Activated T-cell treated with anti-CD3 and anti-CD28 coated beads, Interleukin-2, amount 50 U/mL, for 4 hours (primary cell): Measurements from ENCODE around the gene MACROD2. TPM values are rescaled to one million over a fixed set of nuclear protein-coding genes. Genes with fewer than 3 reads are reported as not detected.
A peak's percentile ranks its signal among the peaks of the same experiment; 100 is the strongest.

Experiments used
- ATAC-seq, 2 donors: fragments of 200-7000 bp; cut with Tn5 transposase; one replicate each; pipeline ENCODE4 v1.10.0; 2021
- DNase-seq: peaks from one replicate; pipeline ENCODE4 v3.0.0-alpha.2; 2020
- H3K27me3 Mint-ChIP-seq: one replicate; pipeline ENCODE4 v1.8.0; 2021; ENCODE audit warnings: low read depth, mixed read lengths
- H3K36me3 Mint-ChIP-seq: one replicate; pipeline ENCODE4 v1.8.0; 2022; ENCODE audit warnings: mixed read lengths; ENCODE audit not compliant: insufficient read depth
- H3K4me1 Mint-ChIP-seq: one replicate; pipeline ENCODE4 v1.8.0; 2021; ENCODE audit warnings: low read depth, mixed read lengths
- H3K4me3 Mint-ChIP-seq: one replicate; pipeline ENCODE4 v1.8.0; 2021; ENCODE audit warnings: mild to moderate bottlenecking, moderate library complexity, mixed read lengths
- H3K9me3 Mint-ChIP-seq: one replicate; pipeline ENCODE4 v1.8.0; 2021; ENCODE audit warnings: mixed read lengths
- total RNA-seq, 3 donors: library from RNA; stranded (reverse); gene quantifications; one replicate each; pipeline ENCODE4 v1.2.1, GENCODE V29; 2021

The MACROD2 gene
- total RNA-seq, 3 donors from 2014 or later, result 0.10 TPM; not detected in 2

- H3K27me3 Mint-ChIP-seq, result no peaks in the 10 kb centered on the region
- ATAC-seq, result no peak
- H3K36me3 Mint-ChIP-seq, result no peaks in the 10 kb centered on the region
- H3K4me1 Mint-ChIP-seq, result no peaks in the 10 kb centered on the region
- DNase-seq, result no peak
- peaks cover 9% of the 10 kb centered on the region for H3K9me3 Mint-ChIP-seq
- no peak overlapping the region for H3K4me3 Mint-ChIP-seq
Measured at GRCh38 chr20:15882553-15882952, 1887.2 kb downstream of the MACROD2 start.

GRCh38 chr20:15886250-15886649, 1890.9 kb downstream of the MACROD2 start:
- Mint-ChIP-seq H3K4me1 (peaks cover 2% of the 10 kb centered on the region), H3K36me3 (no peaks in the 10 kb centered on the region), H3K27me3 (no peaks in the 10 kb centered on the region), H3K4me3 (no peak overlapping the region), H3K9me3 (peaks cover 8% of the 10 kb centered on the region)
- ATAC-seq (no peak), DNase-seq (no peak)

- Mint-ChIP-seq H3K27me3 (no peaks in the 10 kb centered on the region), H3K4me3 (no peak overlapping the region), H3K4me1 (peaks cover 2% of the 10 kb centered on the region), H3K9me3 (peaks cover 9% of the 10 kb centered on the region), H3K36me3 (no peaks in the 10 kb centered on the region)
- DNase-seq (no peak), ATAC-seq (no peak)
Measured at GRCh38 chr20:15887387-15887786, 1892.1 kb downstream of the MACROD2 start.

- H3K4me3 Mint-ChIP-seq, result no peak overlapping the region
- H3K36me3 Mint-ChIP-seq, result no peaks in the 10 kb centered on the region
- peaks cover 2% of the 10 kb centered on the region for H3K4me1 Mint-ChIP-seq
- H3K9me3 Mint-ChIP-seq, result peaks cover 9% of the 10 kb centered on the region
- DNase-seq (no peak), ATAC-seq (no peak)
- H3K27me3 Mint-ChIP-seq, result no peaks in the 10 kb centered on the region
Measured at GRCh38 chr20:15889061-15889460, 1893.7 kb downstream of the MACROD2 start.

GRCh38 chr20:15889514-15890256, 1894.4 kb downstream of the MACROD2 start:
- no peak for ATAC-seq
- no peaks in the 10 kb centered on the region for H3K36me3 Mint-ChIP-seq
- peaks cover 9% of the 10 kb centered on the region for H3K9me3 Mint-ChIP-seq
- H3K4me1 Mint-ChIP-seq, result peaks cover 2% of the 10 kb centered on the region
- no peaks in the 10 kb centered on the region for H3K27me3 Mint-ChIP-seq
- no peak overlapping the region for H3K4me3 Mint-ChIP-seq
- no peak for DNase-seq

DNA sequence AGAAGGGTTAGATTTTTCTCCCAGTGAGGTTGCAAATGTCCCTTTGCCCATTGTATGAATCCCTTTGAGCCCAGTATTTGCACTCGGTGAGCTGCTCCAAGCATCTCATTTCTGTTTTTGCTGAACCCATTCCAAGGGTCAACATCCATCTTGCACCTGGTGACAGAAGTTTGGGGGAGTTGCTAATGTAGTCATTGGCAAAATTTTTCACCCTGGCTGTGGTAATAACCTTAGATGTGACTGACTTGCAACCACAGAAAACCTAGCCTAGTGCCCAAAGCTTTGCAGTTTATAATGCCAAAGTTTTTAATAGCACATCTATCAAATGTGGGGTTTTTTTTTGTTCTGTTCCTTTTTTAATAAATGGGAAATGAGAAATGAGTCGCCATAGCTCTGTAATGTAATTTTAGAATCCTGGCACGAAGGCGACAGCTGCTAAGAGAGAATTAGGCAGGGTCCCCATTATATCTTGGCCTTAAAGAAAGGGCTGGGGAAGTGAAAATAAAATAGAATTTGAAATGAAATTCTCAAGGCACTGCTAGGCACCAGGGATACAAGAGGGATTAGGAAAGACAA, 1895.2 kb downstream of the MACROD2 start:
- peaks cover 5% of the 10 kb centered on the region for H3K4me1 Mint-ChIP-seq
- DNase-seq (no peak), ATAC-seq (no peak)
- no peaks in the 10 kb centered on the region for H3K36me3 Mint-ChIP-seq
- peaks cover 9% of the 10 kb centered on the region for H3K9me3 Mint-ChIP-seq
- H3K4me3 Mint-ChIP-seq, result no peak overlapping the region
- no peaks in the 10 kb centered on the region for H3K27me3 Mint-ChIP-seq

DNA sequence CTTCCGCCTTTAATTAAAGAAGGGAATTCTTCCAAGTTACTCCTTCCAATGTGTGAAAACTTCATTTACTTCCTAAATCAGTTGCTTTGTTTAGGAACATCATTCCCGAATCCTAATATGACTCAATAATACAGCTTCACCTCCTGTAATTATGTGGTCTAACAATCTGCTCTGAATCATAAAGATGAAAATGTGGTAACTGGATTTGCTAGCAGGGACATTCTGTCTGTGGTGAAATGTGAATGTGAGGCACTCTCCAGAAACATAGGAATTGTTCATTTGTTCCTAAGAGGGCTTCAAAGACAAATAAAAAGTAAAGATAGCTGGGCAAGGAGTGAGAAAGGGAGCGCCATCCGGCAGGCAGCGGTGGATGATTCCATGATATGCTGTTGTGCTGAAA, 1899.8 kb downstream of the MACROD2 start:
- H3K36me3 Mint-ChIP-seq, result no peaks in the 10 kb centered on the region
- H3K9me3 Mint-ChIP-seq, result peaks cover 6% of the 10 kb centered on the region
- H3K27me3 Mint-ChIP-seq, result no peaks in the 10 kb centered on the region
- no peak overlapping the region for H3K4me3 Mint-ChIP-seq
- DNase-seq (no peak), ATAC-seq (no peak)
- H3K4me1 Mint-ChIP-seq, result peaks cover 9% of the 10 kb centered on the region

GRCh38 chr20:15895560-15896084, 1900.3 kb downstream of the MACROD2 start:
- peak; percentile 63 to 77 for ATAC-seq
- Mint-ChIP-seq H3K4me3 (no peak overlapping the region), H3K9me3 (peaks cover 6% of the 10 kb centered on the region), H3K36me3 (no peaks in the 10 kb centered on the region), H3K4me1 (peaks cover 9% of the 10 kb centered on the region), H3K27me3 (no peaks in the 10 kb centered on the region)
- DNase-seq, result no peak

DNA sequence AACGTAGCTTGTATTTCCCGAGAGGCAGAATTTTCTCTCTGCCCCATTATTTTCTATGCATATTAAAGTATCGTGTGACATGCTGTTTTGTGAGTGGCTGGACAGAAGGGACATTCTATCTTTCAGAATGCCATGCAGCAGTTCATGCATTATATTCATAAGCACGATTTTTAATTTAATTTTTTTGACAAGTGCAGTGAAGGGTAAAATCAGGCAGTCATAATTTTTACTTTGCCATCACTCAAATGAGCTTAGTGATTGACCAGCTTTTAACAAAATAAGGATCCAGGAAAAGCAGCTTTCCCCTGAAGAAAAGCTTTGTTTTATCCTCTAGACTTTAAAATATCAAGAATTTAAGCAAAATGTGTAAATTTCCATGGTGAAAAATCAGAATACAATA, 1904.7 kb downstream of the MACROD2 start:
- no peak overlapping the region for H3K4me3 Mint-ChIP-seq
- DNase-seq (no peak), ATAC-seq (no peak)
- H3K4me1 Mint-ChIP-seq, result peaks cover 7% of the 10 kb centered on the region
- H3K36me3 Mint-ChIP-seq, result no peaks in the 10 kb centered on the region
- H3K9me3 Mint-ChIP-seq, result peaks cover 4% of the 10 kb centered on the region
- H3K27me3 Mint-ChIP-seq, result no peaks in the 10 kb centered on the region

- Mint-ChIP-seq H3K36me3 (no peaks in the 10 kb centered on the region), H3K4me1 (peaks cover 4% of the 10 kb centered on the region), H3K9me3 (peaks cover 4% of the 10 kb centered on the region), H3K4me3 (no peak overlapping the region), H3K27me3 (no peaks in the 10 kb centered on the region)
- DNase-seq (no peak), ATAC-seq (no peak)
Measured at GRCh38 chr20:15900443-15900842, 1905.1 kb downstream of the MACROD2 start.

- H3K27me3 Mint-ChIP-seq, result no peaks in the 10 kb centered on the region
- no peak for DNase-seq
- no peak for ATAC-seq
- peaks cover 10% of the 10 kb centered on the region for H3K9me3 Mint-ChIP-seq
- no peaks in the 10 kb centered on the region for H3K36me3 Mint-ChIP-seq
- no peak overlapping the region for H3K4me3 Mint-ChIP-seq
- H3K4me1 Mint-ChIP-seq, result no peaks in the 10 kb centered on the region
Measured at GRCh38 chr20:15902493-15902892, 1907.2 kb downstream of the MACROD2 start.

GRCh38 chr20:15905661-15906060, 1910.3 kb downstream of the MACROD2 start:
- Mint-ChIP-seq H3K9me3 (peaks cover 10% of the 10 kb centered on the region), H3K4me1 (no peaks in the 10 kb centered on the region), H3K27me3 (no peaks in the 10 kb centered on the region), H3K36me3 (no peaks in the 10 kb centered on the region), H3K4me3 (no peak overlapping the region)
- DNase-seq (no peak), ATAC-seq (no peak)

GRCh38 chr20:15909995-15910394, 1914.7 kb downstream of the MACROD2 start:
- H3K9me3 Mint-ChIP-seq, result peaks cover 6% of the 10 kb centered on the region
- no peaks in the 10 kb centered on the region for H3K36me3 Mint-ChIP-seq
- H3K4me1 Mint-ChIP-seq, result no peaks in the 10 kb centered on the region
- ATAC-seq (no peak), DNase-seq (no peak)
- H3K4me3 Mint-ChIP-seq, result no peak overlapping the region
- H3K27me3 Mint-ChIP-seq, result no peaks in the 10 kb centered on the region

GRCh38 chr20:15911581-15911980, 1916.3 kb downstream of the MACROD2 start:
- no peaks in the 10 kb centered on the region for H3K4me1 Mint-ChIP-seq
- no peaks in the 10 kb centered on the region for H3K36me3 Mint-ChIP-seq
- H3K27me3 Mint-ChIP-seq, result no peaks in the 10 kb centered on the region
- DNase-seq (no peak), ATAC-seq (no peak)
- peaks cover 6% of the 10 kb centered on the region for H3K9me3 Mint-ChIP-seq
- no peak overlapping the region for H3K4me3 Mint-ChIP-seq

DNA sequence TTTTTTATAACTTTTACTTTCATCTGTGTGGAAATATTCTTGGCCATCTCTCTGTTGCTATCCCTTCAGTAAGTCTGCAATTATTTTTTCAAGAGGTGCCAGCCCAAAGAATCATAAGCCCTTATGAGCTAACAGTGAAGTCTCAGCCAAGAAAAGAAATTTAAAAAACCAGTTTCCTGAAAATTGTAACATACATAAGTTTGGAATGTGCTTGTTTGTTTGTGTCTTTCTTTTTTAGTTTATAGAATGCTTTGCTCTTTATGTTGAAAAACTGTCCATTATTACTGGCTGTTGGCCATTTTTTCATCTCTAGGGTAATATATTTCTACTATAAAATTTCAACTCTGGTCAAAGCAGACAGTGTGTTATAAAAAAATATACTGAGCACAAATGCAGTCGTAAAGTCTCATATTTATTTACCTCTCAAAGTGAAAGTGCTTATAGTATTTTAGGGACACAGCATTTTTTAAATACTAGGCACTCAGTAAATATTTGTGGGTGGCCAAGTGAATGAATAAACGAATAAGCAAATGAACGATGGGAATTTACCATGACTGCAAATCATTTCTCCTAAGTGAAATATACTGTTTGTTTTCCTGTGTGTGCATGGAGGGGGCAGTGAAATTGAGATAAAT, 1918.2 kb downstream of the MACROD2 start:
- H3K4me3 Mint-ChIP-seq, result no peak overlapping the region
- no peaks in the 10 kb centered on the region for H3K4me1 Mint-ChIP-seq
- no peaks in the 10 kb centered on the region for H3K9me3 Mint-ChIP-seq
- no peak for ATAC-seq
- H3K27me3 Mint-ChIP-seq, result no peaks in the 10 kb centered on the region
- no peaks in the 10 kb centered on the region for H3K36me3 Mint-ChIP-seq
- no peak for DNase-seq
